H4 (cell line): ENCODE results near the gene SLC25A48. TPM values are rescaled to one million over a fixed set of nuclear protein-coding genes. Genes with fewer than 3 reads are reported as not detected.
A peak's percentile ranks its signal among the peaks of the same experiment; 100 is the strongest.

Source experiments
- DNase-seq: peaks from one replicate; pipeline ENCODE4 v3.0.0-alpha.2; 2015; ENCODE audit warnings: low spot score
- total RNA-seq: library from RNA; depleted of rRNA; stranded (reverse); fragments of >200 nt; shearing (Covaris generic); gene quantifications from 2 replicates; pipeline ENCODE4 v1.2.3, GENCODE V29; 2014

Gene SLC25A48
- total RNA-seq, 1 experiment from 2014 or later: not detected

DNA sequence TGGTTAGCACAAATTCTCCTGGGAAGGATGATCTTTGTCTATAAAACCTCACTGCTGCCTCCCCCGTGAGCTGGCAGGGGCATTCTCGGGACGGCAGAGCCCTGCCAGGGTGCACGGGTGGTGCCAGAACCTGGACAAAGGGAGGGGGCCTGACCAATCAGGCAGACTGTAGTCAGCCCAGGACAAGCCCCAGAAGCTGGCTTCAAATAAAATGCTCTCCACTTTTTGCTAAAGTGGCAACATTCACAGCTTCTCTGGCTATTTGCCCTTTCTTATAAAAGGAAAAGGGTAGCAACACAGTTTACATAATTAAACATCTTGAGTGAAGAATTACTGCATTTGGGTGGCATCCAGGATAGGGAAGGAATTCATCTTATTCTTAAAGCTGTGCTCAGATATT is 46.8 kb downstream of the SLC25A48 start:
- DNase-seq: no peak

DNA sequence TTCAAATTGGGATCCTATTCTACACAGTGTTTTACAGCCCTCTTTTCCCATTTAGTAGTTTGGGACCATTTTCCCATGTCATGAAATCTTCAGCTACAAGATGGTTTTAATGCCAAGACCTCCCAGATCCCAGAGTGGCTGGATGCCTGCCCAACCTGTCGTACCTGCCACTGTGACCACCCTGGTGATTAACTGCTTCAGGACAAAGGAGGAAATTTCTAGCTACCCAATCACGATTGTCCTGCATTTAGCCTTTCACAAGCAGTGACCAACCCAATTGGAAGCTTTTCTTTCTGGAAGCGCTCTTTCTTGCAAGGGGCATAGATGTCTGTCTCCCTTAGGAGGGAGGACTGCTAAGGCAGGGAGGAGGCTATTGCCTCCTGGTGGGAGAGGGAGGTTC is 47.4 kb downstream of the SLC25A48 start:
- DNase-seq: no peak

DNA sequence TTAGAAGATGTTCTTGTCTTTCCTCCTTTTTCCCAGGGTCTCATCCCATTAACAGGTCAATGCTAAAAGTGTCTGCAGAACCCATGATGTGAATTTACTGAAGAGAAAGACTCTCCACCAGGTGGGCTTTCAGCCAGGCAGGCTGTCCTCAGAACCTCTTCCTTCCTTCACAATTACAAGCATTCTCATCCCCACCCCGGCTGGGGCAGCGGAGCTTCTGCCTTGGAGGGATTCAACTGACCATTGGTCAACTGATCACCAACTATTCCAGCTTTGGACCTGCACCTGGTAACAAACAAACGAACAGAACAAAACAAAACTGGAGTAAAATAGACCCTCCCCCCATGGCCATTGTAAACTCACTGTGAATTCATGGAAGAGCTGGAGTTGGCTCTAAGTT is 48.6 kb downstream of the SLC25A48 start:
- DNase-seq: no peak

DNA sequence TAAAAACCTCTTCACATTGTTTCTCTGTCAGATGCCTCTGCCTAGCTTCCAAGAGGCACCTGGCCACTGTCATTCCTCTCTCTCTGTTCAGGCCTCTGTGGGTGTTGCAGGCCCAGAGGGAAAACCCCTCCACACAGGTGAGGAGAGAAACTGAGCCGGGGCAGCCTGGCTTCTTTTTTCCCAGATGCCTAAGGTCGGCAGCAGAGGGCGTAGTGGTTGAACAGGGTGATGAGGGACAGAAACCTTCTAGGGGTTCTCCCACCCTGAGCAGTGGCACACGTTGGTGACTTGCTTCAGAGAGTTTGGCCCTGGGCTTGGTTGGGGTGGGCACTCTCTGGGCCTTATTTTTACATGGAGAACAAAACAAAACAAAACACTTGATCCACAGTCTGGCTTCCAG is 49.0 kb downstream of the SLC25A48 start:
- DNase-seq: no peak

DNA sequence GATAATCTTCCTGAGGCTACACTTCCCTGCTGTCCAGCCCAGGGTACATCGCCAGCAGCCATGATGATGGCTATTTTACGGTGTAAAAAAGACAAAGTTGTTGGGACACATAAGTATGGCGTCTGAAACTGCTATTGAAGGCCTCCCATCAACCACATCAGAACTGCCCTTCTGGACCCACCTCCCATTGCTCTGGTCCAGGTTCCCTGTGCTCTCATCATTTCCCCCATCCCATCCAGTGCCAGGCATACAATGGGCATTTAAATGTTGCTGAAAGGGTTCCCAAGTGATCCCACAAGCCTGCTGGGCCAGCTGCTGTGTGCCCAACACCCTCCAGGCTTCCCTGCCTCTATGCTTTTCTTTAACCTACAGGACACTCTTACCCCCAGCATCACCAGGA is 50.6 kb downstream of the SLC25A48 start:
- DNase-seq: no peak

DNA sequence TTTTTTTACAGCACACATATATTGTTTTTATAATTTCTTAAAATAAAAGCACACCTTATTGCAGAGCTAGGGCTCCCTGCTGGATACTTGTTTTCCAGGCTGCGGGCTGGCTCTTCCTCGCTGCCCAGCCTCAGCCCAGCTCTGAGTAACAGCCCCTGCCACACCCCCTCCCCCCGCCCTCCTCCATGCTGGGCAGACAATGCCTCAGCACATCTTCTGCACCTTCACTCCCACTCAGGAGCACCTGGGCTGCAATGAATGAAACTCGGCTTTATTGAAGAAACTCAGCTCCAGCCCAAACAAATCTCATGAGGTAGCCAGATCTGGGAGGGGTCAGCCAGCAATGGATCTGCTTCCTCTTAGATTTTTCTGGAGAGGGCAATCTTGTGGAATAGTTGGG is 51.7 kb downstream of the SLC25A48 start:
- no peak for DNase-seq

DNA sequence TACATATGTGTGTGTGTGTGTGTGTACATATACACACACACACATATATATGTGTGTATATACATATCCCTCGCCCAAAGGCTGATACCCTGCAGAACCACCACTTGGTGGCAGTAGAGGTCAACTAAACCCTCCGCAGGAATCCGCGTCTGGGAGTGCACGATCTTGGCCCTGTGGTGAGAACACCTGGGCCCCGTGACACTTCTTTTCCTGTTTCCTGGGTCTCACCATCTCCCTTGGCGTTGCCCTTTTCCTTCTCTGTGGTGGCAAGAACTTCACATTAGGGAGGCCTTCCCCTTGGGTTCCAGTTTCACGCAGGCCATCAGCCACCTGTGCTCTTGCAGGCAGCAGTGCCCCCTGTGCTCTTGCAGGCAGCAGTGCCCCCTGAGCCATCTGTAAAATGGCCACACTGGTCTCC is 53.0 kb downstream of the SLC25A48 start:
- peak; percentile 86 for DNase-seq

DNA sequence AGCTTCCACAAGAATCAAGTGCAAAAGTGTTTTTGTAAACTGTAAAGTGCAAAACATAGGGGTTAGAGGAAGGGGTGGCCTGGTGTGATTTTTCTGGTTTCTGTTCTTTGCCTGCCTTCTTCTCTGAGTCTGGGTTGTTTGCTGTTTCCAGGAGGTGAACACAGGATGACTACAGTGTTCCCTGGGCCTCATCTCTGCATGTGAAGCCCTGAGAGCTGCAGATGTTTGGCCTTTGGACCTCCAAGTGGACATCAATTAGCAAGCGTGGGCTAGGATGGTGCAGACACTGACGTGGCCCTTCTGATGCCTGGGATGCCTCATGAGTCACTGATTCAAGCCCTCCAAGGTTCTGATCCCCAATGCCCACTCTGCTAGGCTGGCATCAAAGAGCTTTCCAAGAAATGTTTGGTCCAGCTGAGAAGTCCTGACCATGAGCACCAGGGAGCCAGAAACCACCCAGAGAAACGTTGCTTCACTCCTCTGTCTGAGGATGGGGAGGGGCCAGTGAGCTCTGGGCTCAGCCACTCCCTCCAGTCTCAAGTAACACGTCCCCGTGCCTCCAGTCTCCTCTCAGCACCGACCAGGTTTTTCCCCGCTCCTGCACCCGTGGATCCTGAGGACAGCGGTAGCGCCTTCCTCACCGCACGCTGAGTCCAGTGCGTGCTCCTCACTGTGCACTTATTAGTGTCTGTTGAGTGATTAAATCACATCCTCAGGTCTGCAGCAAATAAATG is 53.6 kb downstream of the SLC25A48 start:
- DNase-seq: peak; percentile 67

DNA sequence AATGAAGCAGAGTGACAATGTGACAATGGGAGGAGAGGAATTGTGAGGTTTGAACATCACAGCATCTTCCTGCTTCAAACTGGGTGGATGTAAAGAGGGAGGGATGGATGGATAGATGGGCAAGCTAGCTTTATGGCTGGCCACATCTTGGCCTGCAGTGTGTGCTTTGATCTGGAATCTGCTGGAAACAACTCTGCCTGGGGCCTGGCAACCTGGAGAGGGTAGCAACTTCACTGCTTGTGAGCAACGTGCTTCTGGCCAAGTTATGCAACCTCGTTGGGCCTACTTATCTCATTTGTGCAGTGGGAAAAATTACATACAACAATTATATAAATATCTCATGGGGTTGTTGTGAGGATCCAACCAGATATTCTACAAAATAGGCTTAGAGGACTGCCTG is 55.8 kb downstream of the SLC25A48 start:
- no peak for DNase-seq

DNA sequence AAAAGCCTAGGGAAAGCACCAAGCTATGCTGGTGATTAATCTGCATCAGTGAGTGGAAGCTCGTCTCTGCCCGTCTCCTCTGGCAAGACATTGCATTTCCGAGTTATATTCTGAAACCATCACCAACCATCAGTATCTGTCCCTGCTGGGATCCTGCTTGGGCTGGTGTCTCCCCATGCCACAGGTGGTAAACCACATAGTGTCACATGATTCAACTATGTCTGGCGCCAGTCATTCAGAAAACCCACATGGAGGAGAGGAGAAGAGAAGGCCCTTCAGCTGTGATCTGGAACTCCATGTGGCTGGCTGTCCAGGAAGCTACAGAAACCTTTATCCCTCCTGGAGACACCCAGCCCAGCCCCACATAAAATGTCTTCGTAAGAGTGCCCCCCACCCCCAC is 56.4 kb downstream of the SLC25A48 start:
- DNase-seq: peak; percentile 55

DNA sequence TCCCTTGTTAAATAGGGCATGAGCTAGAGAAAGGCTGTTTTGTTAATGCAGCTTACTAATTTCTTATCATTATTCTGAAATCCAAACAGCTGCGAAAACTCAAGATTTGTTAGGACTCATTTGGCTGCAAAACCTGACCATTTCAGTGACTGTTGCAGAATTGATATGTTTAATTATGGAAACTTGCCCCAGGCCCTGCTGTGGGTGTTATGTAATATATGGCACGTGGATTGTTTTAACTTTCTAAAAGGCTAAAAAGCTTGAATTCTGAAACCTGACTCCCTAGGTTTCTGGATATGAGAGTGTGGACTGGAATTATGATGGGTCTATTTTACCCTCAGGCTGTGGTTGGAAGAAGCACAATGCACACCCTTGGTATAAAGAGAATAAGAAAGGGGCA is 56.8 kb downstream of the SLC25A48 start:
- DNase-seq: peak; percentile 37

DNA sequence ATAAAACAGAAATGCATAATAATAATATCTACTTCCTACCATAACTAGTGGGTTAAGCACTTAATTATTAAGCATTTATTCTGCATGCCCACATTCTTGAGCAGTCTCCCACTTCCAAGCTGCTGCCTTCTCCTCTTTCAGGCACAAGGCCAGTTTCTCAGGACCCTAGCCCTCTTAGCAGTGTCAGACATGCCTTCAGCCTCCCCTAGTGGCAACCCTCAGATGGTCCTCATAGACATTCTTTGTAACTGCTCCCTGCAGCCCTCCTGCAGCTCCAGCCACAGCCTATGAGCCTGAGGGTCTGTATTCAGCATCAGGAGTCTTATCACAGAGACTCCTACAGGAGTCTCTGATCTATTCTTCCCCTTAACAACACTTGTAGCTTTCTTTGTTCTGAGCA is 57.3 kb downstream of the SLC25A48 start:
- peak; percentile 42 for DNase-seq

DNA sequence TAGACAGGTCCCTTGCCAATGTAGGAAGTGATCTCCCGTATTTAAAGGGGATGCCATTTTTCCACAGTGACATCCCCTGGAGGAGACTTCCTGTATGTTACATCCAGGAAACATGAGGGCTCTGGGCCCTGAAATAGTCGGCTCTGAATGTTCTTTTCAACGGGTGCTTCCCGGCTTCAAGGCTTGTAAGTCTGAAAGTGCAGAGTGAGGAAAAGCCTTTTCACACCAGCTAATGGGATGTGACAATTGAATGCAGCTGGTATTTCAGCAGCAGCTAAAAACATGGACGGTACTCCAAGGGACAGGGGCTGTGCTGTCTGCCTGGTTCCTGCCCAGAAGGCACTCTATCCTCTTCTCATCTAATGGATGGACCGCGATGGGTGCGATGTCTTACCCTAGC is 59.8 kb downstream of the SLC25A48 start:
- DNase-seq: no peak

DNA sequence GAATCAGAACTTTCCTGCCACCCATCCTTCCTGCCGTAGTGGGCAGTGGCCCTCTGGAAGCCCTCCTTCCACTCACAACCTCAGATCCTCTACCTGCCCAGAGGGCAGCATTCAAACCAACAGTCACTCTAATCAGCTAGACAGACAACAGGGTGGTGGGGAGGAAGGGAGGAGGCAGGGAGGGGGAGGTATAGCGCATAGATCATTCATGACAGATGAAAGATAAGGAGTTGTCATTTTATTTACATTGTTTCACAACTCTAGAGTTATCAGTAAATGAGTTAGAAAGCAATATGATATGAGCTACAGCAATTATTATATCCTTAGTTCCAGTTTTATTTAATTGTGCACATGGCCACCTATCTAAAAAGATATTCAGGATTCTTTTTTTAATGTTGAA is 60.3 kb downstream of the SLC25A48 start:
- DNase-seq: no peak

DNA sequence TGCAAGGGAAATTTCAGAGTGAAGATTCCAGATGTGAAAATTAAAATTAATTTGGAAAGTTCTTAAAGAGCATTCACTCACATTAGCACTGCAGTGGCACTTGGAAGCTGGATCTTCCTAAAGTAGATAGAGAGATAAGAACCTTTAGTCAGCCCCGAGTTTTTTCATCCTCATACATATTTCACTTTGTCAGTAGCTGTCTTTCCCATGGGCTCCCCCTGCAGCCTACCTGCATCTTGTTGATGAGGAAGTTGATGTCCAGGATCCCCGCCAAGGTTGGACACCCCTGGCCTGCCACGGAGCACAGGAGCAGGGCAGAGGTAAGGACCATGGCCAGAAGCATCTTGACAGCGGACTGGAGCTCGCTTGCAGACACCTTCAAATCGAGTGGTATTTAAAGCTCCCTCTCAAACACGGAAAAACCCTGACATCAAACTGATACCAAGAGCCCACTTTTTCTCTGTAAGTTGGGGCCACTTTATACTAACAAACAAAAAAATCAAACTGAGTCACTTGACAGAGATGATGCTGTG is 61.1 kb downstream of the SLC25A48 start, which contains the start of gene IL9:
TSS of gene IL9 (minus strand) at position 368 of the 533 bp plus-strand sequence. CDS start at position 343, 25 bp downstream.
- no peak for DNase-seq

DNA sequence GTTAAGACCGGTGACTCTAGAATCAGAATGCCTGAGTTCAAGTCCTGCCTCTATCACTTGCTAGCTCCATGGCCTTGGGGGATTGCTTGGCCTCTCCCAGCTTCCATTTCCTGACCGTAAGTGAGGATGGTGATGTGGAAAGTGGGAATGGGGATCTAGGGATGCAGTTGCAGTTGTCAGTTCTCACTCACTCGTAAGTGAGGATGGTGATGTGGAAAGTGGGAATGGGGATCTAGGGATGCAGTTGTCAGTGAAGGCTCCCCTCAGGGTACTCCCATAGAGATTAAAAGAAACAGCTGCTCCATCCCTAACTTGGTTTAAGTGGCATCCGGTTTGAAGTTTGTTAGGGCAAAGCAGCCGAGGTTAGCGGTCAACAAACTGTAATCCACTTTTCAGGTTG is 64.2 kb downstream of the SLC25A48 start:
- DNase-seq: no peak

DNA sequence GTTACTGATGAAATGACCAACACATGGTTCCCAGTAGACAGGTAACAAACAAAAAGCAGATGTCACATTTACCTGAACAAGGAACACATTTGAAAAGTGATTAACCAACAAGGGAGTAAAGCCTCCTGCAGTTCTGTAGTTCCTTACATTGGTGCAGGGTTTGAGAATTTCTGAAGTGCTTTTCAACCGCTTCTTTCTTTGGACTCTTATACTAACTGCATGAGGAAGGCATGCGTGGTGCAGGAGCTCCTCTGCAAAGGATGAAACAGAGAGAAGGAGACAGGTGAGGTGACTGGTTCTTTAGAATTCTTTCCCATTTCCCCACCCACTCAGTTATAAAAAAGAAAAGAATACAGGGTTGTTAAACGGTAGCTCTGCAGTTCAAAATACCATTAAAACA is 65.8 kb downstream of the SLC25A48 start:
- DNase-seq: no peak

DNA sequence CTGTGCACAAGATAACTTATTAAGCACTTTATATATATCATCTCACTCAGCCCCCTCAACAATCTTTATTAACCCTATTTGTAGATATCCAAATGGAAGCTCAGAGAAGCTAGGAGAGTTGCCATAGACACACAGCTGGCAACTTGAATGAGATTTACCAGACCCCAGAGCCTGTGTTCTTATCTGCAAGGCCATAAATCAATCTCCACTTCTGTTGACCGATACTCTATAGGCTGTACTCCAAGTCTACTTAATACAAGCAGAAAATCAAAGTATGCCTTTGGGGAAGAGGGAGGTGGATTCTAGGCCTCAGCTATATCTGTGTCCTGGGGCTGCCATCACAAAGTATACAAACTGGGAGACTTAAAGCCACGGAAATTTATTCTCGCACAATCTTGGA is 67.2 kb downstream of the SLC25A48 start:
- DNase-seq: no peak

DNA sequence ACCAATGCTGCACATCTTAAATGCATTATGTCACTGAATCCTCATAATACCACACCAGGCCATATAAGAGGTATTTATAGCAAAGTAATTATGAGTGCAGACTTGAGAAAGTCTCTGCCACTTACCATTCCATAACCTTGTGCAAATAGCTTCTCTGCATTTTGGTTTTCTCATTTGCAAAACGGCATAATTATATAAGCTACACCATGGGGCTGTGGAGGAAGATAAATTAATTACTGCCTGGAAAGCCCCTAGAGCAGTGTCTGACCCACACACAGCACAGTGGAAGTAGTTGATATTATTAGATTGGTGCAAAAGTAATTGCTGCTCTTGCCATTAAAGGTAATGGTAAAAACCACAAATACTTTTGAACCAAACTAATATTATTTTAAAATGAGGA is 70.7 kb downstream of the SLC25A48 start:
- no peak for DNase-seq

DNA sequence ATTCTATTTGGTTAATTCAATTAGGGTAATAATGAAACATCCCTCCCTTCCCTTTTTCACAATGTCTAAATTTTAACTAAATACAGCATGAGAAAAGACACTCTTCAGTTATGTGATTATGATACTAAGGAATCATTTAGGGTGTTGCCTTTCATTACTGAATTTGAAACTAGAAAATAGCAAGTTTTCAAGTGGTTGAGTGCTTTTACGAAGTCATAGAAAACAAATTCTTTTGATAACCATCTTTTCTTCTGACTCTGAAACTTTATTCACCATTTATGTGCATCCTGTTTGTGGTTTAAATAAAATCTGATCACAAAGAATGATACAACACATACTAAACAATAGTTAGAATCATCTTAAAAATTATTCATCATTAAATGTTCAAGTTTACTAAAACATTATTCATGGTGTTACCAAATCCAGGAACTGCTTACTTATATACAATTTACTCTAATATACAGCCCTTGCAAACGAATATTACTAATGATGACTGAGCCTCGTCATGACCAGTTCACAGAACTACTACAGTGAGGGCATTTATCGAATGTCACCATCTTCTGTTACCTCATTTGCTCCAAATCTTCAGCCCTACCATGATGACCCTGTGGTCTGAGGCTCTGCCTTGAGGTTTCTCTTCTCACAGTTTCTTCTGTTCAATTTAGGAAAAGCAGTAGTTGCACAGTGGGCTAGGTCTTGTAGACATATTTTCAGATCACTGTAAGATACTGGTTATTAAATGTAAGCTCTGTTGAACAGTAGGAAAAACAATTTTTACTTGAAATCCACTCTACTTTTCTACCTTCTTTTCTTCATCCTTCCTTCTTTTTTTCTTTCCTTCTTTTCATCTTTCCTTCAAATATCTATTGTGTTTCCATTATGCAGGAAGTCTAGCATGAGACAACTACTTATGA is 79.5 kb downstream of the SLC25A48 start:
- DNase-seq: no peak

DNA sequence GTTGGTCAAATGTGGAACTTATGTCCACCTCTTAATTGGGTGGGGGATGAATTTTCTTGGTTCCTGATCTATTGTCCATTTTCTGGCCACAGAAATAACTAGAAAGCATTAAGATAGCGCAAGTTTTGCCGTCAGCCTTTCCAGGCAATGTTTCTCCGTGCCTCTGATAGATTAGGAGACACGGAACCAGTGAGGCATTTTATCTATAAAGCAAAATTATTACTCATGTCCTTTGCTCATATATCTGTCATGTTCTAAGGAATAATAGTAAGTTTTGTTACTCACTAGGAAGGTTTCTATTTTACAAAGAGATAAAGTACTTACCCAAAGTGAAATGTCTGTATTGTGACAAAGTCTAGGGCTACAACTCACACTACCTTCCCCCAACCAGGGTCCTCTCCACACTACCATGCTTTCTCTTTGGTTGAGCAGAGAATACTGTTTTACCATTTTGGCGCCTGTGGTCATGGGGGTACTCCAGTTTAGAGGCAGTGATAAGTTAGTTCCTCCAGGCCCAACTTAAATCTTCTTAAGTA is 81.1 kb downstream of the SLC25A48 start:
- DNase-seq: no peak

DNA sequence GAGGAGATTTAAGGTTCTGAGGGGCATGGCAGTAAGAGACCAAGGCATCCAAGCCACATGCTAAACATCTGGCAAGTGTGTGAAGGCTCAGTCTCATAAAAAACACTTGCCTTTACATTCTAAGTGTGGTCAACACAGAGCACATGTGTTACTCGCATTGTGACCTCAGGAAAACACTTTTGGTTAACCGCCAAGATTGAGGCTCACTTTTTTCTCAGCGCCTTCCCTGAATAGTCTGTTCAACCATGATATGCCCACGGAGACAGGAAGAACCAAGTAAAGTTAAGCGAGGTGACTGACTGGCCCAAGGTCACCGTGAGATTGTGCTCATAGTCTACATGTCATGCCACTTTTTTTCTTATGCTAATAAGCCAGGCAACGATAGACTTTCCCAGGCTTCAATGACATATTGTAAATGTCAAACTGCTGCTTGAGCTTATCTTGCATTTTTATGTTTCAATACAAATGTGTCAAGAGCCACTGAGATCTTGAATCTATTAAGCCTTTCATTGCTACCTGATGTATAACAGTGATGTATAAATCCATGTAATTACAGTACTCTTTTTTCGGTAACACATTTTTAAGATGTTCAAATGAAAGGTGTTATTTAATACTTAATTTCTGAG is 82.3 kb downstream of the SLC25A48 start:
- DNase-seq: no peak
